Activated T-cell treated with anti-CD3 and anti-CD28 coated beads, Interleukin-2, amount 50 U/mL, for 4 hours (primary cell): ENCODE results near the gene WWC2. TPM values are rescaled to one million over a fixed set of nuclear protein-coding genes. Genes with fewer than 3 reads are reported as not detected.
"Not testable (repeated sequence)": the region's sequence is repeated elsewhere in the genome, so short reads cannot be mapped to it uniquely, and the experiment has no call there.

Source experiments
- ATAC-seq, 2 donors: fragments of 200-7000 bp; cut with Tn5 transposase; one replicate each; pipeline ENCODE4 v1.10.0; 2021
- DNase-seq: peaks from one replicate; pipeline ENCODE4 v3.0.0-alpha.2; 2020
- H3K27me3 Mint-ChIP-seq: one replicate; pipeline ENCODE4 v1.8.0; 2021; ENCODE audit warnings: low read depth, mixed read lengths
- H3K36me3 Mint-ChIP-seq: one replicate; pipeline ENCODE4 v1.8.0; 2022; ENCODE audit warnings: mixed read lengths; ENCODE audit not compliant: insufficient read depth
- H3K4me1 Mint-ChIP-seq: one replicate; pipeline ENCODE4 v1.8.0; 2021; ENCODE audit warnings: low read depth, mixed read lengths
- H3K4me3 Mint-ChIP-seq: one replicate; pipeline ENCODE4 v1.8.0; 2021; ENCODE audit warnings: mild to moderate bottlenecking, moderate library complexity, mixed read lengths
- H3K9me3 Mint-ChIP-seq: one replicate; pipeline ENCODE4 v1.8.0; 2021; ENCODE audit warnings: mixed read lengths
- total RNA-seq, 3 donors: library from RNA; stranded (reverse); gene quantifications; one replicate each; pipeline ENCODE4 v1.2.1, GENCODE V29; 2021

WWC2 gene
- total RNA-seq, 3 donors from 2014 or later: 5.6 to 7.8 (median 6.9) TPM

- no peak for ATAC-seq
- H3K36me3 Mint-ChIP-seq: no peaks in the 10 kb centered on the region
Observed at GRCh38 chr4:183118585-183118984, 19.5 kb downstream of the WWC2 start.

DNA sequence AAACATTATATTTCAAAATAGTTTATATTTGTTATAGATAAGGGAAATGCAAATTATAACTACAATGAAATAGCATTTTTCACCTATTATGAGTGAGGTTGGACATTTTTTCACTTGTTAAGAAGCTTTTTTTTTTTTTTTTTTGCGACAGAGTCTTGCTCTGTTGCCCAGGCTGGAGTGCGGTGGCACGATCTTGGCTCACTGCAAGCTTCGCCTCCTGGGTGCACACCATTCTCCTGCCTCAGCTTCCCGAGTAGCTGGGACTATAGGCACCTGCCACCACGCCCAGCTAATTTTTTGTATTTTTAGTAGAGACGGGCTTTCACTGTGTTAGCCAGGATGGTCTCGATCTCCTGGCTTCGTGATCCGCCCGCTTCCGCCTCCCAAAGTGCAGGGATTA lies 22.6 kb downstream of the WWC2 start:
- H3K36me3 Mint-ChIP-seq, DNase-seq: not testable (repeated sequence)

More at GRCh38 chr4:183118585-183118984, 19.5 kb downstream of the WWC2 start:
- H3K4me1 Mint-ChIP-seq: no peaks in the 10 kb centered on the region
- H3K4me3 Mint-ChIP-seq: no peak overlapping the region
- H3K27me3 Mint-ChIP-seq: no peaks in the 10 kb centered on the region
- H3K9me3 Mint-ChIP-seq: no peaks in the 10 kb centered on the region
- no peak for DNase-seq

DNA sequence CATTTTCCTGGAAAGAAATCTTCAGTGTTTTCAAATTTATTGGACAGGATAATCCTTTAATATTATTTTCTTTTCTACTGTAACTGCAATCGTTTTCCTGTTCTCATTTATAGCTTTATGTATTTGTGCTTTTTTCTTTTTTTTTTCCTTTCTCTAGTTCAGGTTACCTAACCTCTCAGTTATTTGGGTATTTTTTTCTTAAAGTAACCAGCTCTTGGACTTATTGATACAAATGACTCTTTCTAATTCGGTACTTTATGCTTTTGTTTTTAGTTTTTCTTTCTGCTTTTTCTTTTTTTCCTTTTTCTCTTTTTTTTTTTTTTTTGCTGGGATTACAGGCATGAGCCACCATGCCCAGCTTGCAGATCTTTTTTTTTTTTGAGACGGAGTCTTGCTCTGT lies 25.2 kb downstream of the WWC2 start:
- Mint-ChIP-seq H3K36me3 (no peaks in the 10 kb centered on the region), H3K4me1 (no peaks in the 10 kb centered on the region), H3K9me3 (no peaks in the 10 kb centered on the region), H3K27me3 (no peaks in the 10 kb centered on the region), H3K4me3 (no peak overlapping the region)
- DNase-seq: no peak
- ATAC-seq: no peak

More for the DNA sequence above, 22.6 kb downstream of the WWC2 start:
- H3K9me3 Mint-ChIP-seq, H3K4me3 Mint-ChIP-seq, H3K27me3 Mint-ChIP-seq, H3K4me1 Mint-ChIP-seq, ATAC-seq: not testable (repeated sequence)

DNA sequence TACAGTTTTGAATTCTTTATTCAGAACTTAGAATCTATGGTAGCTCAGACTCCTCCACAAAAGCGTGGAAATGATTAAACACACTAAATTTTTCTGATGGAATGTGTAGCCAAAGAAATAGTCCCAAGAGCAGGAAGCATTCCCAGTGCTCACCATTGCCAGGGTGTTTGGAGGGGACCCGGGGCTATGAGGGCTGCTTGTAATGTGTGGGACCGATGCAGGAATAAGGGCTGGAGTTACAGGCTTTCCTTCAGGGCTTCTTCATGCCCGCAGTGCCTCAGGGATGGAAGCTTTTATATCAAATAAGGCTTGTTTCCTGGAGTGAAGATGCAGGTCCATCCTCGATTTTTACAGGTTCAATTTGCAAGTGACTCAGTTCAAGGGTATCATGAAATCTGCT lies 25.8 kb downstream of the WWC2 start:
- DNase-seq (no peak), ATAC-seq (no peak)
- H3K27me3 Mint-ChIP-seq: no peaks in the 10 kb centered on the region
- H3K4me1 Mint-ChIP-seq: no peaks in the 10 kb centered on the region
- H3K36me3 Mint-ChIP-seq: no peaks in the 10 kb centered on the region
- H3K9me3 Mint-ChIP-seq: no peaks in the 10 kb centered on the region
- H3K4me3 Mint-ChIP-seq: no peak overlapping the region

DNA sequence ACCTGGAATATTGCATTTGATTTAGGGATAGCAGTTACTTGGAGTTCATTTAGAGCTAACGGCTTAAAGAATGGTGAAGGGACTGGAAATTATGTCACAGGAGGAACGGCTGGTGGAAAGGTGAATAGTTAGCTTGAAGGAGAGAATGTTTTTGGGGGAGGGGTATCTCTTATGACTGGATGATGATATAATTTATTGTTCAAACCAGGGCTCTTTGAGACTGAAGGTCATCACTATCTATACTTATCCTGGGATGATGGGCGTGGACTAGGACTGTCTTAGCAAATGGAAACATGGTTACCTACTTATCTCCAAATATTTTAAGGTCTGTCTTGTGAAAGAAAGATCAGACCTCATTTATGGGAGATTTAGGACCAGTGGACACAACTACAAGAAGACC lies 30.1 kb downstream of the WWC2 start:
- no peaks in the 10 kb centered on the region for H3K9me3 Mint-ChIP-seq
- no peaks in the 10 kb centered on the region for H3K27me3 Mint-ChIP-seq

DNA sequence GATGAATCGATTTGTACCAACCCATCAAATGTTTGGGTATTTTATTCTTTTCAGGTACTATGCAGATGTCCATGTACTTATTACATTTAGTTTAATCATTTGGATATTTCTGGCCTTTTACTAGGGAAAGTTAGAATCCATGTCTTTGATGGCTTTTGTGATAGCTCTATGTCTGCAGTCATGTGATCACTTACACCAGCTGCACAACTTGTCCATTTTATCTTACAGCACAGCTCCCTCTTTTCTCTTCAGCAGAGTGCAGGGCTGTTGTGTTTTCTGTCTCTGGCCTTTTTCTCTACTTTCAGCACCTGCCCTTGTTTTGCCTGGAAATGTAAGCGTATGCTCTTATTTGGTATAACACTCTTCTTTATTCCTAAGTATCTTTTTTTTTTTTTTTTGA lies 30.6 kb downstream of the WWC2 start:
- ATAC-seq (no peak), DNase-seq (no peak)
- Mint-ChIP-seq H3K4me1 (peaks cover 1% of the 10 kb centered on the region), H3K9me3 (no peaks in the 10 kb centered on the region), H3K36me3 (no peaks in the 10 kb centered on the region), H3K27me3 (no peaks in the 10 kb centered on the region), H3K4me3 (no peak overlapping the region)

More for the DNA sequence above, 30.1 kb downstream of the WWC2 start:
- ATAC-seq (no peak), DNase-seq (no peak)
- peaks cover 1% of the 10 kb centered on the region for H3K4me1 Mint-ChIP-seq
- no peak overlapping the region for H3K4me3 Mint-ChIP-seq
- no peaks in the 10 kb centered on the region for H3K36me3 Mint-ChIP-seq

GRCh38 chr4:183130328-183131155 lies 31.5 kb downstream of the WWC2 start:
- Mint-ChIP-seq H3K9me3 (no peaks in the 10 kb centered on the region), H3K4me3 (no peak overlapping the region), H3K4me1 (peaks cover 1% of the 10 kb centered on the region), H3K27me3 (no peaks in the 10 kb centered on the region), H3K36me3 (no peaks in the 10 kb centered on the region)
- no peak for ATAC-seq
- DNase-seq: no peak

- H3K4me1 Mint-ChIP-seq: peaks cover 3% of the 10 kb centered on the region
- peaks cover 1% of the 10 kb centered on the region for H3K27me3 Mint-ChIP-seq
- DNase-seq: no peak
- H3K36me3 Mint-ChIP-seq: no peaks in the 10 kb centered on the region
- H3K4me3 Mint-ChIP-seq: no peak overlapping the region
- no peak for ATAC-seq
- no peaks in the 10 kb centered on the region for H3K9me3 Mint-ChIP-seq
Observed at GRCh38 chr4:183132081-183132480, 33.0 kb downstream of the WWC2 start.

DNA sequence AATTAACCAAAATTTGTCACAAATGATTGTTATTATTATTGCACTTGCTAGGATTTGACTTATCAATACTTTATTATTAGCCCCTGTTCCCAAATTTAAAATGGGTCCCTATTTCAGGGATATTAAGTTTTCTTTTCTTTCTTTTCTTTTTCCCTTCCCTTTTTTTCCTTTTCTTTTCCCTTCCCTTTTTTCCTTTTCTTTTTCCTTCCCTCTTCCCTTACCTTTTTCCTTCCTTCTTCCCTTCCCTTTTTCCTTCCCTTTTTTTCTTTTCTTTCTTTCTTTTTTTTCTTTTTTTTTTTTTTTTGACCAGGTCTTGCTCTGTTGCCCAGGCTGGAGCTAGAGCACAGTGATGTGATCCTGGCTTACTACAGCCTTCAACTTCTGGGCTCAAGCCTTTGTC lies 33.8 kb downstream of the WWC2 start:
- ATAC-seq (no peak), DNase-seq (no peak)
- H3K4me1 Mint-ChIP-seq: peaks cover 3% of the 10 kb centered on the region
- no peak overlapping the region for H3K4me3 Mint-ChIP-seq
- peaks cover 1% of the 10 kb centered on the region for H3K27me3 Mint-ChIP-seq
- no peaks in the 10 kb centered on the region for H3K36me3 Mint-ChIP-seq
- no peaks in the 10 kb centered on the region for H3K9me3 Mint-ChIP-seq

- peaks cover 3% of the 10 kb centered on the region for H3K4me1 Mint-ChIP-seq
- no peak for DNase-seq
Observed at GRCh38 chr4:183136855-183137254, 37.8 kb downstream of the WWC2 start.

GRCh38 chr4:183139058-183139750 lies 40.1 kb downstream of the WWC2 start:
- DNase-seq: no peak
- Mint-ChIP-seq H3K27me3 (peaks cover 3% of the 10 kb centered on the region), H3K36me3 (no peaks in the 10 kb centered on the region), H3K4me1 (peaks cover 8% of the 10 kb centered on the region), H3K9me3 (no peaks in the 10 kb centered on the region), H3K4me3 (no peak overlapping the region)
- no peak for ATAC-seq

More at GRCh38 chr4:183136855-183137254, 37.8 kb downstream of the WWC2 start:
- H3K4me3 Mint-ChIP-seq: no peak overlapping the region
- no peaks in the 10 kb centered on the region for H3K9me3 Mint-ChIP-seq
- no peaks in the 10 kb centered on the region for H3K36me3 Mint-ChIP-seq
- H3K27me3 Mint-ChIP-seq: peaks cover 2% of the 10 kb centered on the region
- no peak for ATAC-seq

- H3K4me1 Mint-ChIP-seq: peaks cover 8% of the 10 kb centered on the region
- ATAC-seq (no peak), DNase-seq (no peak)
- no peak overlapping the region for H3K4me3 Mint-ChIP-seq
- peaks cover 3% of the 10 kb centered on the region for H3K27me3 Mint-ChIP-seq
- no peaks in the 10 kb centered on the region for H3K9me3 Mint-ChIP-seq
- H3K36me3 Mint-ChIP-seq: no peaks in the 10 kb centered on the region
Observed at GRCh38 chr4:183139972-183140570, 41.0 kb downstream of the WWC2 start.

GRCh38 chr4:183140911-183141320 lies 41.9 kb downstream of the WWC2 start:
- ATAC-seq: no peak
- H3K36me3 Mint-ChIP-seq: no peaks in the 10 kb centered on the region
- peaks cover 7% of the 10 kb centered on the region for H3K4me1 Mint-ChIP-seq

GRCh38 chr4:183141997-183142396 lies 42.9 kb downstream of the WWC2 start:
- ATAC-seq: no peak
- peaks cover 6% of the 10 kb centered on the region for H3K4me1 Mint-ChIP-seq
- no peaks in the 10 kb centered on the region for H3K36me3 Mint-ChIP-seq
- H3K4me3 Mint-ChIP-seq: no peak overlapping the region
- H3K9me3 Mint-ChIP-seq: no peaks in the 10 kb centered on the region
- DNase-seq: no peak
- peaks cover 1% of the 10 kb centered on the region for H3K27me3 Mint-ChIP-seq

More at GRCh38 chr4:183140911-183141320, 41.9 kb downstream of the WWC2 start:
- Mint-ChIP-seq H3K9me3 (no peaks in the 10 kb centered on the region), H3K4me3 (no peak overlapping the region), H3K27me3 (peaks cover 3% of the 10 kb centered on the region)
- DNase-seq: no peak
